Spleen (tissue), 11 donors: Measurements from ENCODE around the gene CTH. TPM values are rescaled to one million over a fixed set of nuclear protein-coding genes. Genes with fewer than 3 reads are reported as not detected.

Experiments used
- DNase-seq: peaks from one replicate; pipeline ENCODE4 v3.0.0-alpha.2; 2020
- H3K27ac ChIP-seq, 8 donors: fragments of 200-600 bp; sonication (generic) in 7 of 8; 1 replicate in 4 of 8; 2 replicates in 4 of 8; pipeline versions ENCODE4 v1.5.0 to v1.8.0; 2016 to 2021; ENCODE audit warnings: inconsistent platforms in 4 of 8, mild to moderate bottlenecking in 4 of 8, moderate library complexity in 1 of 8
- H3K27me3 ChIP-seq, 7 donors: fragments of 200-600 bp; sonication (generic) in 6 of 7; replicated peaks in 1 of 7; 1 replicate in 4 of 7; 2 replicates in 3 of 7; pipeline versions ENCODE4 v1.5.0 to v1.8.0; 2016 to 2021; ENCODE audit warnings: inconsistent platforms in 3 of 7, mild to moderate bottlenecking in 1 of 7
- H3K36me3 ChIP-seq, 6 donors: fragments of 200-600 bp; sonication (generic) in 5 of 6; 1 replicate in 4 of 6; 2 replicates in 2 of 6; pipeline versions ENCODE4 v1.5.0 to v1.8.0; 2016 to 2021; ENCODE audit warnings: inconsistent platforms in 2 of 6
- H3K4me1 ChIP-seq, 6 donors: fragments of 200-600 bp; sonication (generic) in 5 of 6; 1 replicate in 3 of 6; 2 replicates in 3 of 6; pipeline versions ENCODE4 v1.5.0 to v1.8.0; 2016 to 2021; ENCODE audit warnings: inconsistent platforms in 3 of 6
- H3K4me3 ChIP-seq, 8 donors: fragments of 200-600 bp; sonication (generic) in 7 of 8; 1 replicate in 4 of 8; 2 replicates in 4 of 8; pipeline versions ENCODE4 v1.5.0 to v1.8.0; 2016 to 2021; ENCODE audit warnings: inconsistent platforms in 4 of 8, mild to moderate bottlenecking in 4 of 8, moderate library complexity in 2 of 8
- H3K9me3 ChIP-seq, 8 donors: fragments of 200-600 bp; sonication (generic) in 7 of 8; 1 replicate in 4 of 8; 2 replicates in 4 of 8; pipeline versions ENCODE4 v1.5.0 to v1.8.0; 2016 to 2021; ENCODE audit warnings: inconsistent platforms in 4 of 8
- POLR2A ChIP-seq, 3 donors: fragments of 450-650 bp; IDR thresholded peaks; one replicate each; pipeline ENCODE4 v1.5.1; 2017; ENCODE audit warnings: antibody characterized with exemption in 3 of 3, mild to moderate bottlenecking in 1 of 3
- POLR2AphosphoS5 ChIP-seq, 3 donors: sonication (generic); formaldehyde crosslinking; IDR thresholded peaks; one replicate each; pipeline ENCODE4 v1.5.1; 2017; ENCODE audit warnings: antibody characterized with exemption in 3 of 3
- WGBS, 5 donors: extraction: QIAGEN DNeasy Blood & Tissue Kit in 3 of 5; methylation state at CpG; one replicate each; pipeline versions ENCODE4 v1.1.5 to v1.1.7; 2013 to 2018; 5-methylcytosine and 5-hydroxymethylcytosine counted together
- intact Hi-C: fragments of 100-400 bp; cut with DNase I; formaldehyde crosslinking; loops from one replicate; pipeline ENCODE4 v1.15.0; 2023; ENCODE audit warnings: low total_unique reads
- polyA plus RNA-seq, 3 donors: library from polyadenylated mRNA; stranded (reverse); fragments of 200-250 nt; gene quantifications; one replicate each; pipeline ENCODE4 v1.2.1, GENCODE V29; 2013
- total RNA-seq, 7 donors: library from RNA; depleted of rRNA in 3 of 7; stranded (reverse); fragments of >200 nt in 3 of 7; fragmentation: NEBNext Ultra II Directional in 4 of 7; extraction: Animal tissue kit (Norgen Biotek cat#: 25700) in 4 of 7; gene quantifications; one replicate each; pipeline versions ENCODE4 v1.1.0 to v1.2.1, GENCODE V29; 2016 to 2021
- TF ChIP-seq, protein P1 (sequence below), 11 experiments: fragments of 200-600 bp in 7 of 11; fragments of 450-650 bp in 4 of 11; sonication (generic) in 4 of 11; IDR thresholded peaks in 8 of 11; conservative IDR thresholded peaks in 3 of 11; 1 replicate in 7 of 11; 2 replicates in 4 of 11; pipeline versions ENCODE4 v1.4.0 to v1.8.0; 2016 to 2021; ENCODE audit warnings: antibody characterized with exemption in 11 of 11, inconsistent platforms in 4 of 11, mild to moderate bottlenecking in 1 of 11
- donor health status: healthy with polysubstance abuse.
- donor health status: DM: no; HTN: no; CAD: no; lungs with moderate emphysema.
- donor health status: DM: no; HTN: no; CAD: no.
- donor health status: Bipolar disorder and iron deficiency.
- donor health status: healthy.
- donor health status: DM: no; HTN: no; CAD: no.
- donor health status: DM: yes; HTN: yes; CAD: no.

CTH gene
- total and polyA plus RNA-seq, 10 donors, result 0.80 to 2.7 (median 1.3) TPM

GRCh38 chr1:70427976-70428375 is 16.9 kb downstream of the CTH start:
- DNase-seq, result no peak
- Histone ChIP-seq H3K4me1 (no peaks in the 10 kb centered on the region), H3K9me3 (no peaks in the 10 kb centered on the region), H3K4me3 (no peak overlapping the region), H3K27ac (no peak overlapping the region), H3K27me3 (no peaks in the 10 kb centered on the region), H3K36me3 (peaks cover 0 to 34% (median 0%) of the 10 kb centered on the region in 6 donors)
- intact Hi-C loops, result no loop called here
- 84 to 95% (median 88%) methylated on average over 3 of the region's 3 CpGs for WGBS, 5 donors
- TF ChIP-seq POLR2A (IDR thresholded peaks at IDR 0.05), result no peak
- TF ChIP-seq, protein P1, sequence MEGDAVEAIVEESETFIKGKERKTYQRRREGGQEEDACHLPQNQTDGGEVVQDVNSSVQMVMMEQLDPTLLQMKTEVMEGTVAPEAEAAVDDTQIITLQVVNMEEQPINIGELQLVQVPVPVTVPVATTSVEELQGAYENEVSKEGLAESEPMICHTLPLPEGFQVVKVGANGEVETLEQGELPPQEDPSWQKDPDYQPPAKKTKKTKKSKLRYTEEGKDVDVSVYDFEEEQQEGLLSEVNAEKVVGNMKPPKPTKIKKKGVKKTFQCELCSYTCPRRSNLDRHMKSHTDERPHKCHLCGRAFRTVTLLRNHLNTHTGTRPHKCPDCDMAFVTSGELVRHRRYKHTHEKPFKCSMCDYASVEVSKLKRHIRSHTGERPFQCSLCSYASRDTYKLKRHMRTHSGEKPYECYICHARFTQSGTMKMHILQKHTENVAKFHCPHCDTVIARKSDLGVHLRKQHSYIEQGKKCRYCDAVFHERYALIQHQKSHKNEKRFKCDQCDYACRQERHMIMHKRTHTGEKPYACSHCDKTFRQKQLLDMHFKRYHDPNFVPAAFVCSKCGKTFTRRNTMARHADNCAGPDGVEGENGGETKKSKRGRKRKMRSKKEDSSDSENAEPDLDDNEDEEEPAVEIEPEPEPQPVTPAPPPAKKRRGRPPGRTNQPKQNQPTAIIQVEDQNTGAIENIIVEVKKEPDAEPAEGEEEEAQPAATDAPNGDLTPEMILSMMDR (IDR thresholded peaks at IDR 0.05 in 8 of 11, conservative IDR thresholded peaks at IDR 0.05 in 3 of 11), result no peak
- no peak for TF ChIP-seq POLR2AphosphoS5 (IDR thresholded peaks at IDR 0.05)

DNA sequence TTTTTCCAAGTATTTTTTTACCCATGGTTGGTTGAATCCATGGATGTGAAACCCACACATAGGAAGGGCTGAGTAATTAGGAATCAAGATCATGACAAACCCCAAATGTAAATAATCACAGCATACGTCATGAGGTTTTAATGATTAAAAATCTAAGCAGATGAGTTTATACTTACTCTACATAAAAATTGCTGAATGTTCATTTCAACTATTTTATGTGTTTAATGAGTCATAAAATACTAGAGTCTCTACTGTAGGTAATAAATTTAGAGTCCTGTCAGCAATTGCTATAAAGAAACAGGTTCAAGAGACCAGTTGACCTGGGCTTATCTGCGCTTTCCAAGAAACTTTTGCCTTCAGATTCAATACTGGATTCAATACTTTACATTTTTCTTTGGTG is 18.2 kb downstream of the CTH start:
- no peak for DNase-seq
- intact Hi-C loops, result no loop called here

GRCh38 chr1:70429757-70430156 is 18.7 kb downstream of the CTH start:
- H3K27ac ChIP-seq, result no peak overlapping the region
- no peak for DNase-seq
- intact Hi-C loops, result no loop called here
- WGBS, 5 donors, result 89 to 95% (median 93%) methylated on average over 1 of the region's 1 CpG
- no peaks in the 10 kb centered on the region for H3K27me3 ChIP-seq
- peaks cover 0 to 50% (median 0%) of the 10 kb centered on the region in 6 donors for H3K36me3 ChIP-seq
- no peaks in the 10 kb centered on the region for H3K9me3 ChIP-seq
- TF ChIP-seq, protein P1 (IDR thresholded peaks at IDR 0.05 in 8 of 11, conservative IDR thresholded peaks at IDR 0.05 in 3 of 11), result no peak
- TF ChIP-seq POLR2AphosphoS5 (IDR thresholded peaks at IDR 0.05) (no peak), POLR2A (IDR thresholded peaks at IDR 0.05) (no peak)
- no peaks in the 10 kb centered on the region for H3K4me1 ChIP-seq
- no peak overlapping the region for H3K4me3 ChIP-seq

More for the DNA sequence above, 18.2 kb downstream of the CTH start:
- Histone ChIP-seq H3K9me3 (no peaks in the 10 kb centered on the region), H3K36me3 (peaks cover 0 to 47% (median 0%) of the 10 kb centered on the region in 6 donors), H3K4me1 (no peaks in the 10 kb centered on the region), H3K27me3 (no peaks in the 10 kb centered on the region), H3K4me3 (no peak overlapping the region), H3K27ac (no peak overlapping the region)
- TF ChIP-seq POLR2AphosphoS5 (IDR thresholded peaks at IDR 0.05), result no peak
- TF ChIP-seq POLR2A (IDR thresholded peaks at IDR 0.05), result no peak
- TF ChIP-seq, protein P1 (IDR thresholded peaks at IDR 0.05 in 8 of 11, conservative IDR thresholded peaks at IDR 0.05 in 3 of 11), result no peak
- 92 to 97% (median 96%) methylated on average over 2 of the region's 2 CpGs for WGBS, 5 donors

DNA sequence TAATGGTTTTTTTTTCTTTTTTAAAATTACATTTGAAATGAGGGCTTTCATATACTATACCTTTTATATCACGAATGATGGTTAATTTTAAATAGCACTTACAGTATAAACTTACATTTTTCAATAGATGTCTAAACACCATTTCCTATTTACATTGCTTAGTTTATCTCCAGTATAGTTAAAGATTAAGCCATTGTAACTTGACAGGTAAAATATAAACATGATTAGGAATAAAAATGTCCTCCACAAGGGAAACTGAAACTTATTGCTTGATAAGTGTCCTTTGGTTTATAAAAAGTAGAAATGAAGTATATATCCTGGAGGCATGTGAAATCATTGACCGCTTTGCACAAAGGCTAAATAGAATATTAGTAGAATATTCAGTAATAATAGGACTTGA is 20.2 kb downstream of the CTH start:
- WGBS, 5 donors, result 89 to 97% (median 94%) methylated on average over 2 of the region's 2 CpGs
- DNase-seq, result no peak
- H3K9me3 ChIP-seq, result no peaks in the 10 kb centered on the region
- H3K27me3 ChIP-seq, result no peaks in the 10 kb centered on the region
- no peak overlapping the region for H3K27ac ChIP-seq
- TF ChIP-seq POLR2AphosphoS5 (IDR thresholded peaks at IDR 0.05) (no peak), POLR2A (IDR thresholded peaks at IDR 0.05) (no peak)
- TF ChIP-seq, protein P1 (IDR thresholded peaks at IDR 0.05 in 8 of 11, conservative IDR thresholded peaks at IDR 0.05 in 3 of 11), result no peak
- H3K4me3 ChIP-seq, result no peak overlapping the region
- intact Hi-C loops, result no loop called here
- H3K4me1 ChIP-seq, result no peaks in the 10 kb centered on the region
- peaks cover 0 to 53% (median 5%) of the 10 kb centered on the region in 6 donors for H3K36me3 ChIP-seq
